Ovary (tissue), 9 donors: ENCODE results near the gene TBL1XR1. TPM values are rescaled to one million over a fixed set of nuclear protein-coding genes. Genes with fewer than 3 reads are reported as not detected.

ENCODE experiments used
- DNase-seq, 5 donors: peaks; one replicate each; pipeline ENCODE4 v3.0.0-alpha.2; 2019 to 2020
- H3K27ac ChIP-seq, 2 donors: fragments of 200-600 bp; one replicate each; pipeline versions ENCODE4 v1.5.1 to v1.8.0; 2019 to 2022
- H3K27me3 ChIP-seq: fragments of 200-600 bp; one replicate; pipeline ENCODE4 v1.8.0; 2022
- H3K36me3 ChIP-seq: fragments of 200-600 bp; sonication (generic); one replicate; pipeline ENCODE4 v1.5.1; 2019
- H3K4me1 ChIP-seq: one replicate; pipeline ENCODE4 v1.8.1; 2013; ENCODE audit warnings: mild to moderate bottlenecking, moderate library complexity; ENCODE audit not compliant: insufficient read depth
- H3K4me3 ChIP-seq: fragments of 200-600 bp; sonication (generic); one replicate; pipeline ENCODE4 v1.5.1; 2017
- H3K9me3 ChIP-seq, 2 donors: fragments of 200-600 bp in 1 of 2; sonication (generic) in 1 of 2; one replicate each; pipeline versions ENCODE4 v1.5.1 to v1.8.1; 2013 to 2019; ENCODE audit warnings: mild to moderate bottlenecking in 1 of 2, moderate library complexity in 1 of 2
- CTCF ChIP-seq, 3 donors: fragments of 450-650 bp in 2 of 3; fragments of 200-600 bp in 1 of 3; IDR thresholded peaks; one replicate each; pipeline versions ENCODE4 v1.5.1 to v1.8.0; 2016 to 2022; ENCODE audit warnings: antibody characterized with exemption in 3 of 3, mild to moderate bottlenecking in 1 of 3
- EP300 ChIP-seq: sonication (generic); formaldehyde crosslinking; IDR thresholded peaks from one replicate; pipeline ENCODE4 v1.6.1; 2017; ENCODE audit warnings: antibody characterized with exemption
- POLR2A ChIP-seq: fragments of 450-650 bp; IDR thresholded peaks from one replicate; pipeline ENCODE4 v1.6.1; 2017; ENCODE audit warnings: antibody characterized with exemption, mild to moderate bottlenecking, moderate library complexity
- WGBS, 3 donors: extraction: QIAGEN DNeasy Blood & Tissue Kit in 1 of 3; methylation state at CpG; one replicate each; pipeline versions ENCODE4 v1.1.5 to v1.1.7; 2013 to 2017; 5-methylcytosine and 5-hydroxymethylcytosine counted together
- intact Hi-C, 4 donors: fragments of 100-400 bp; cut with DNase I; formaldehyde crosslinking; loops; one replicate each; pipeline versions ENCODE4 v1.11.0 to v1.15.1; 2022 to 2023
- polyA plus RNA-seq, 2 donors: library from polyadenylated mRNA; stranded (reverse); fragments of 200-250 nt in 1 of 2; fragments of 350-450 nt in 1 of 2; fragmentation: Illumina TruSeq in 1 of 2; extraction: RNeasy Lipid Tissue Mini Kit (QIAGEN cat#74804) in 1 of 2; gene quantifications; one replicate each; pipeline ENCODE4 v1.2.3, GENCODE V29; 2013 to 2014
- total RNA-seq, 7 donors: library from RNA; depleted of rRNA in 2 of 7; stranded (reverse); fragments of >200 nt in 2 of 7; fragmentation: NEBNext Ultra II Directional in 3 of 7; extraction: Animal tissue kit (Norgen Biotek cat#: 25700) in 3 of 7; gene quantifications; one replicate each; pipeline versions ENCODE4 v1.1.0 to v1.2.4, GENCODE V29; 2016 to 2023
- donor health status: DM: no; HTN: no; CAD: no; lungs with moderate emphysema.
- donor health status: DM: no; HTN: no; CAD: no.
- donor health status: Bipolar disorder and iron deficiency.
- donor health status: DM: yes; HTN: yes; CAD: no.
- donor health status: DM: no; HTN: no; CAD: no.
- donor health status: DM: yes; HTN: yes; CAD: no.

The TBL1XR1 gene
- total and polyA plus RNA-seq, 9 donors: 30.0 to 160 (median 114) TPM

- TF ChIP-seq CTCF (IDR thresholded peaks at IDR 0.05) (no peak), EP300 (no peak), POLR2A (no peak)
- no peak for DNase-seq
- peaks cover 11% of the 10 kb centered on the region for H3K4me1 ChIP-seq
- no peaks in the 10 kb centered on the region for H3K27me3 ChIP-seq
- no peaks in the 10 kb centered on the region for H3K36me3 ChIP-seq
- H3K4me3 ChIP-seq: no peak overlapping the region
- H3K9me3 ChIP-seq: no peaks in the 10 kb centered on the region
- 76 to 80% (median 80%) methylated on average over 4 of the region's 4 CpGs for WGBS, 3 donors
- no peak overlapping the region for H3K27ac ChIP-seq
- intact Hi-C loops: no loop called here
Measured at GRCh38 chr3:177105623-177106022, 91.7 kb downstream of the TBL1XR1 start.

- Histone ChIP-seq H3K27ac (no peak overlapping the region), H3K4me3 (no peak overlapping the region), H3K27me3 (no peaks in the 10 kb centered on the region), H3K9me3 (no peaks in the 10 kb centered on the region), H3K4me1 (peaks cover 11% of the 10 kb centered on the region), H3K36me3 (no peaks in the 10 kb centered on the region)
- intact Hi-C loops: no loop called here
- TF ChIP-seq EP300: no peak
- no peak for TF ChIP-seq CTCF (IDR thresholded peaks at IDR 0.05)
- TF ChIP-seq POLR2A: no peak
- WGBS, 3 donors: 44 to 68% (median 50%) methylated on average over 6 of the region's 6 CpGs
- DNase-seq: no peak
Measured at GRCh38 chr3:177104299-177104992, 92.8 kb downstream of the TBL1XR1 start.

GRCh38 chr3:177102553-177102952, 94.7 kb downstream of the TBL1XR1 start:
- no peaks in the 10 kb centered on the region for H3K9me3 ChIP-seq
- intact Hi-C loops: no loop called here
- DNase-seq: no peak
- no peak for TF ChIP-seq POLR2A
- no peak for TF ChIP-seq CTCF (IDR thresholded peaks at IDR 0.05)
- TF ChIP-seq EP300: no peak
- WGBS, 3 donors: 16 to 20% (median 18%) methylated on average over 3 of the region's 3 CpGs
- no peaks in the 10 kb centered on the region for H3K36me3 ChIP-seq
- H3K27ac ChIP-seq: no peak overlapping the region
- H3K4me3 ChIP-seq: no peak overlapping the region
- H3K4me1 ChIP-seq: peaks cover 13% of the 10 kb centered on the region
- no peaks in the 10 kb centered on the region for H3K27me3 ChIP-seq

GRCh38 chr3:177098551-177098950, 98.7 kb downstream of the TBL1XR1 start:
- TF ChIP-seq CTCF (IDR thresholded peaks at IDR 0.05) (no peak), POLR2A (no peak), EP300 (no peak)
- Histone ChIP-seq H3K27ac (no peak overlapping the region), H3K36me3 (no peaks in the 10 kb centered on the region), H3K4me1 (peaks cover 7% of the 10 kb centered on the region), H3K9me3 (no peaks in the 10 kb centered on the region), H3K27me3 (no peaks in the 10 kb centered on the region), H3K4me3 (no peak overlapping the region)
- no peak for DNase-seq
- WGBS, 3 donors: 21 to 70% (median 68%) methylated on average over 2 of the region's 2 CpGs
- intact Hi-C loops: no loop called here
